GM23338 (cell line): ENCODE data around the gene GAPVD1.

Experiments
- CREB1 ChIP-seq: fragments of 250-450 bp; sonication (Bioruptor Pico); IDR thresholded peaks from 2 replicates; pipeline ENCODE4 v1.5.0; 2020; ENCODE audit warnings: low read depth, mild to moderate bottlenecking, moderate library complexity
- CTCF ChIP-seq, 2 experiments: fragments of 200-600 bp in 1 of 2; sonication (generic) in 1 of 2; conservative IDR thresholded peaks; 2 replicates each; pipeline versions ENCODE4 v1.5.1 to v1.6.1; 2016 to 2017; ENCODE audit warnings: antibody characterized with exemption in 2 of 2, low read depth in 2 of 2, mild to moderate bottlenecking in 2 of 2, moderate library complexity in 1 of 2
- ETS1 ChIP-seq: IDR thresholded peaks from 2 replicates; pipeline ENCODE4 v1.6.1; 2016; ENCODE audit warnings: antibody characterized with exemption
- EZH2 ChIP-seq: fragments of 200-600 bp; sonication (generic); IDR thresholded peaks from one replicate; pipeline ENCODE4 v1.8.0; 2017; ENCODE audit warnings: antibody characterized with exemption, mild to moderate bottlenecking, low read depth; ENCODE audit not compliant: unreplicated experiment
- EZH2phosphoT487 ChIP-seq: fragments of 200-600 bp; sonication (generic); IDR thresholded peaks from one replicate; pipeline ENCODE4 v1.8.1; 2018; ENCODE audit warnings: antibody characterized with exemption; ENCODE audit not compliant: unreplicated experiment
- JUNB ChIP-seq: IDR thresholded peaks from one replicate; pipeline ENCODE4 v1.6.1; 2016; ENCODE audit warnings: antibody characterized with exemption; ENCODE audit not compliant: unreplicated experiment
- POLR2AphosphoS5 ChIP-seq: IDR thresholded peaks from 2 replicates; pipeline ENCODE4 v1.6.1; 2016; ENCODE audit warnings: antibody characterized with exemption, low read depth
- REST ChIP-seq: IDR thresholded peaks from one replicate; pipeline ENCODE4 v1.6.1; 2018; ENCODE audit warnings: antibody characterized with exemption; ENCODE audit not compliant: unreplicated experiment

- TF ChIP-seq EZH2 (no peak), CTCF (conservative IDR thresholded peaks at IDR 0.05; ENCODE audit: low read depth in 2 of 2) (no peak), REST (no peak), POLR2AphosphoS5 (no peak), EZH2phosphoT487 (no peak), ETS1 (no peak), JUNB (no peak), CREB1 (CRISPR knock-in tag) (no peak)
Measured at GRCh38 chr9:125387861-125388524, 126.4 kb downstream of the GAPVD1 start.
